HEK293 (cell line): ENCODE data around the gene IL18R1.

Experiments
- CTCF ChIA-PET: fragments of 350-600 bp; formaldehyde crosslinking; extraction: SDS; loops from one replicate; lab custom pipeline; 2021; ENCODE audit warnings: antibody characterized with exemption; lab: Yijun Ruan, JAX
- POLR2A ChIA-PET: fragments of 300-600 bp; formaldehyde crosslinking; extraction: SDS; loops from one replicate; lab custom pipeline; 2020; ENCODE audit warnings: antibody characterized with exemption, inconsistent platforms; lab: Yijun Ruan, JAX
- H3K27ac ChIP-seq: fragments of 200-500 bp; sonication (Bioruptor generic); 2 replicates; pipeline ENCODE4 v1.5.1; 2014; ENCODE audit warnings: low read depth, low read length, control low read depth, inconsistent platforms; ENCODE audit errors: extremely low read depth
- H3K36me3 ChIP-seq, 2 experiments: fragments of 200-500 bp in 1 of 2; sonication (Bioruptor generic) in 1 of 2; 1 replicate in 1 of 2; 2 replicates in 1 of 2; pipeline ENCODE4 v1.5.1; 2014 to 2017; ENCODE audit warnings: inconsistent platforms in 2 of 2, low read length in 2 of 2; ENCODE audit not compliant: control insufficient read depth in 2 of 2, insufficient read depth in 1 of 2
- H3K4me1 ChIP-seq: fragments of 200-500 bp; sonication (Bioruptor generic); 2 replicates; pipeline ENCODE4 v1.5.1; 2014; ENCODE audit warnings: mild to moderate bottlenecking, low read length, inconsistent platforms; ENCODE audit not compliant: control insufficient read depth, insufficient read depth
- H3K4me3 ChIP-seq: 2 replicates; pipeline ENCODE4 v1.5.1; 2011; ENCODE audit warnings: low read depth, mild to moderate bottlenecking, control low read depth, low read length, moderate library complexity
- H3K9me3 ChIP-seq: fragments of 200-500 bp; sonication (Bioruptor generic); 2 replicates; pipeline ENCODE4 v1.5.1; 2014; ENCODE audit warnings: low read depth, low read length, inconsistent platforms; ENCODE audit not compliant: control insufficient read depth, insufficient read depth
- CTCF ChIP-seq: fragments of 450-650 bp; formaldehyde crosslinking; IDR thresholded peaks from 2 replicates; pipeline ENCODE4 v1.5.1; 2016; ENCODE audit warnings: missing biosample characterization, missing genetic modification characterization
- GLI2 ChIP-seq: fragments of 450-650 bp; formaldehyde crosslinking; IDR thresholded peaks from 2 replicates; pipeline ENCODE4; 2017; ENCODE audit warnings: missing biosample characterization, missing genetic modification characterization, low read depth, borderline replicate concordance
- GLIS2 ChIP-seq: fragments of 450-650 bp; formaldehyde crosslinking; IDR thresholded peaks from 2 replicates; pipeline ENCODE4 v1.5.1; 2016; ENCODE audit warnings: missing biosample characterization, missing genetic modification characterization
- IKZF3 ChIP-seq: fragments of 450-650 bp; IDR thresholded peaks from 2 replicates; pipeline ENCODE4 v1.5.0; 2018; ENCODE audit warnings: missing biosample characterization, mild to moderate bottlenecking, missing genetic modification characterization, moderate library complexity
- KLF16 ChIP-seq: fragments of 450-650 bp; formaldehyde crosslinking; IDR thresholded peaks from 2 replicates; pipeline ENCODE4 v1.5.1; 2017; ENCODE audit warnings: missing biosample characterization, missing genetic modification characterization
- KLF9 ChIP-seq: fragments of 450-650 bp; formaldehyde crosslinking; IDR thresholded peaks from 2 replicates; pipeline ENCODE4 v1.5.1; 2016; ENCODE audit warnings: missing biosample characterization, missing genetic modification characterization, low read depth
- ZFHX2 ChIP-seq: fragments of 450-650 bp; formaldehyde crosslinking; conservative IDR thresholded peaks from 2 replicates; pipeline ENCODE4 v1.5.1; 2016; ENCODE audit warnings: missing biosample characterization, missing genetic modification characterization
- ZFP41 ChIP-seq: fragments of 450-650 bp; formaldehyde crosslinking; IDR thresholded peaks from 2 replicates; pipeline ENCODE4 v1.5.1; 2016; ENCODE audit warnings: missing biosample characterization, missing genetic modification characterization, borderline replicate concordance
- ZNF155 ChIP-seq: fragments of 450-650 bp; formaldehyde crosslinking; IDR thresholded peaks from 2 replicates; pipeline ENCODE4 v1.5.1; 2016; ENCODE audit warnings: missing biosample characterization, missing genetic modification characterization
- ZNF175 ChIP-seq: fragments of 450-650 bp; formaldehyde crosslinking; IDR thresholded peaks from 2 replicates; pipeline ENCODE4 v1.5.1; 2016; ENCODE audit warnings: missing biosample characterization, missing genetic modification characterization
- ZNF19 ChIP-seq: fragments of 450-650 bp; formaldehyde crosslinking; IDR thresholded peaks from 2 replicates; pipeline ENCODE4; 2016; ENCODE audit warnings: missing biosample characterization, missing genetic modification characterization, low read depth
- ZNF341 ChIP-seq: fragments of 450-650 bp; formaldehyde crosslinking; IDR thresholded peaks from 2 replicates; pipeline ENCODE4; 2016; ENCODE audit warnings: low read depth, missing biosample characterization, missing genetic modification characterization
- ZNF354C ChIP-seq: fragments of 450-650 bp; formaldehyde crosslinking; IDR thresholded peaks from 2 replicates; pipeline ENCODE4 v1.5.1; 2016; ENCODE audit warnings: missing biosample characterization, missing genetic modification characterization, low read depth, borderline replicate concordance
- ZNF473 ChIP-seq: fragments of 450-650 bp; formaldehyde crosslinking; IDR thresholded peaks from 2 replicates; pipeline ENCODE4 v1.5.1; 2017; ENCODE audit warnings: missing biosample characterization, missing genetic modification characterization
- ZNF501 ChIP-seq: fragments of 450-650 bp; formaldehyde crosslinking; IDR thresholded peaks from 2 replicates; pipeline ENCODE4 v1.5.1; 2016; ENCODE audit warnings: missing biosample characterization, missing genetic modification characterization
- ZNF518A ChIP-seq: fragments of 450-650 bp; formaldehyde crosslinking; conservative IDR thresholded peaks from 2 replicates; pipeline ENCODE4 v1.5.1; 2016; ENCODE audit warnings: low read depth, missing biosample characterization, missing genetic modification characterization
- ZNF544 ChIP-seq: fragments of 450-650 bp; formaldehyde crosslinking; IDR thresholded peaks from 2 replicates; pipeline ENCODE4 v1.5.0; 2017; ENCODE audit warnings: missing biosample characterization, missing genetic modification characterization
- ZNF561 ChIP-seq: fragments of 450-650 bp; IDR thresholded peaks from 2 replicates; pipeline ENCODE4 v1.5.1; 2018; ENCODE audit warnings: missing biosample characterization, missing genetic modification characterization, borderline replicate concordance
- ZNF624 ChIP-seq: fragments of 450-650 bp; formaldehyde crosslinking; IDR thresholded peaks from 2 replicates; pipeline ENCODE4 v1.5.1; 2017; ENCODE audit warnings: missing biosample characterization, missing genetic modification characterization
- ZNF670 ChIP-seq: fragments of 450-650 bp; formaldehyde crosslinking; IDR thresholded peaks from 2 replicates; pipeline ENCODE4 v1.5.1; 2016; ENCODE audit warnings: missing biosample characterization, missing genetic modification characterization, low read depth
- ZNF76 ChIP-seq: fragments of 450-650 bp; formaldehyde crosslinking; IDR thresholded peaks from 2 replicates; pipeline ENCODE4; 2016; ENCODE audit warnings: low read depth, missing biosample characterization, missing genetic modification characterization, borderline replicate concordance
- ZSCAN16 ChIP-seq: fragments of 450-650 bp; formaldehyde crosslinking; IDR thresholded peaks from 2 replicates; pipeline ENCODE4 v1.5.1; 2016; ENCODE audit warnings: missing biosample characterization, missing genetic modification characterization
- ZSCAN30 ChIP-seq: fragments of 450-650 bp; IDR thresholded peaks from 2 replicates; pipeline ENCODE4 v1.5.1; 2018; ENCODE audit warnings: missing biosample characterization, mild to moderate bottlenecking, missing genetic modification characterization, moderate library complexity

The IL18R1 gene

GRCh38 chr2:102424754-102425153 lies 69.2 kb downstream of the IL18R1 start:
- POLR2A ChIA-PET, result no interaction called here
- Histone ChIP-seq H3K4me1 (no peaks in the 10 kb centered on the region), H3K36me3 (no peaks in the 10 kb centered on the region), H3K27ac (no peak overlapping the region), H3K9me3 (no peaks in the 10 kb centered on the region), H3K4me3 (no peak overlapping the region)
- CTCF ChIA-PET, result no interaction called here
- TF ChIP-seq ZFP41 (tag by site-specific recombination), result no peak
- TF ChIP-seq GLI2, result no peak
- TF ChIP-seq ZNF155 (tag by site-specific recombination), result no peak
- no peak for TF ChIP-seq KLF9
- TF ChIP-seq GLIS2, result no peak
- TF ChIP-seq ZSCAN30, result no peak
- no peak for TF ChIP-seq ZNF670 (tag by site-specific recombination)
- TF ChIP-seq ZFHX2 (tag by site-specific recombination), result no peak
- no peak for TF ChIP-seq ZNF19
- no peak for TF ChIP-seq ZSCAN16 (tag by site-specific recombination)
- no peak for TF ChIP-seq ZNF544 (tag by site-specific recombination)

GRCh38 chr2:102425441-102426132 lies 70.0 kb downstream of the IL18R1 start:
- POLR2A ChIA-PET, result no interaction called here
- Histone ChIP-seq H3K9me3 (no peaks in the 10 kb centered on the region), H3K36me3 (no peaks in the 10 kb centered on the region), H3K27ac (no peak overlapping the region), H3K4me1 (no peaks in the 10 kb centered on the region), H3K4me3 (no peak overlapping the region)
- no peak for TF ChIP-seq IKZF3 (tag by site-specific recombination)
- no peak for TF ChIP-seq ZNF561 (tag by site-specific recombination)
- no peak for TF ChIP-seq ZNF624 (tag by site-specific recombination)
- TF ChIP-seq ZNF175, result no peak
- no peak for TF ChIP-seq ZNF76 (tag by site-specific recombination)
- no peak for TF ChIP-seq ZNF473 (tag by site-specific recombination)
- no peak for TF ChIP-seq CTCF
- no peak for TF ChIP-seq ZNF341 (tag by site-specific recombination)
- no peak for TF ChIP-seq KLF16 (tag by site-specific recombination)
- TF ChIP-seq ZNF354C (tag by site-specific recombination), result no peak
- no peak for TF ChIP-seq ZNF501 (tag by site-specific recombination)
- TF ChIP-seq ZNF518A (tag by site-specific recombination), result no peak
- CTCF ChIA-PET, result no interaction called here
